ENCODE results near the gene PNKD. TPM values are rescaled to one million over a fixed set of nuclear protein-coding genes. Genes with fewer than 3 reads are reported as not detected.

The PNKD gene
- total and polyA plus RNA-seq, 2 experiments from 2014 or later: 28.2 to 83.3 TPM

DNA sequence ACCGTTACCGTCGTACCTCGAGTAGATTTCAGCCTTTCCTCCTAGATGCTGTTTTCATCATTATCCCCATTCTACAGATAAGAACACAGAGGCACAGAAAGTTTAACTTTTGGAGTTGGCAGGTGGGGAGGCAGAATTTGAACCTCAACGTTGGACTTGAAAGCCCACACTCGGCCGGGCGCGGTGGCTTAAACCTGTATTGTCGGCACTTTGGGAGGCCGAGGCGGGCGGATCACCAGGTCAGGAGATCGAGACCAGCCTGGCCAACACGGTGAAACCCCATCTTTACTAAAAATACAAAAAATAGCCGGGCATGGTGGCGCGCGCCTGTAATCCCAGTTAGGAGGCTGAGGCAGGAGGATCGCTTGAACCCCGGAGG, 97.8 kb downstream of the PNKD start:
- no peak overlapping the region for H3K27ac ChIP-seq (ENCODE audit: low read depth)
- no peak for TF ChIP-seq POLR2AphosphoS5 (IDR thresholded peaks at IDR 0.05; ENCODE audit: low read depth)
- no peak for TF ChIP-seq ZNF331 (CRISPR knock-in tag; IDR thresholded peaks at IDR 0.05; ENCODE audit: low read depth)
- no peak for TF ChIP-seq CREB1 (CRISPR knock-in tag; IDR thresholded peaks at IDR 0.05; ENCODE audit: low read depth)
- TF ChIP-seq EZH2 (IDR thresholded peaks at IDR 0.05; ENCODE audit: low read depth, unreplicated experiment): no peak
- no peak for TF ChIP-seq ZNF114 (CRISPR knock-in tag; IDR thresholded peaks at IDR 0.05)
- TF ChIP-seq, protein P1, sequence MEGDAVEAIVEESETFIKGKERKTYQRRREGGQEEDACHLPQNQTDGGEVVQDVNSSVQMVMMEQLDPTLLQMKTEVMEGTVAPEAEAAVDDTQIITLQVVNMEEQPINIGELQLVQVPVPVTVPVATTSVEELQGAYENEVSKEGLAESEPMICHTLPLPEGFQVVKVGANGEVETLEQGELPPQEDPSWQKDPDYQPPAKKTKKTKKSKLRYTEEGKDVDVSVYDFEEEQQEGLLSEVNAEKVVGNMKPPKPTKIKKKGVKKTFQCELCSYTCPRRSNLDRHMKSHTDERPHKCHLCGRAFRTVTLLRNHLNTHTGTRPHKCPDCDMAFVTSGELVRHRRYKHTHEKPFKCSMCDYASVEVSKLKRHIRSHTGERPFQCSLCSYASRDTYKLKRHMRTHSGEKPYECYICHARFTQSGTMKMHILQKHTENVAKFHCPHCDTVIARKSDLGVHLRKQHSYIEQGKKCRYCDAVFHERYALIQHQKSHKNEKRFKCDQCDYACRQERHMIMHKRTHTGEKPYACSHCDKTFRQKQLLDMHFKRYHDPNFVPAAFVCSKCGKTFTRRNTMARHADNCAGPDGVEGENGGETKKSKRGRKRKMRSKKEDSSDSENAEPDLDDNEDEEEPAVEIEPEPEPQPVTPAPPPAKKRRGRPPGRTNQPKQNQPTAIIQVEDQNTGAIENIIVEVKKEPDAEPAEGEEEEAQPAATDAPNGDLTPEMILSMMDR (conservative IDR thresholded peaks at IDR 0.05; ENCODE audit: low read depth in 2 of 2): no peak
- no peak for TF ChIP-seq ZNF462 (CRISPR knock-in tag; IDR thresholded peaks at IDR 0.05)
- no peak for TF ChIP-seq ETS1 (IDR thresholded peaks at IDR 0.05)
- no peak for TF ChIP-seq JUNB (IDR thresholded peaks at IDR 0.05; ENCODE audit: unreplicated experiment)
- TF ChIP-seq REST (IDR thresholded peaks at IDR 0.05; ENCODE audit: unreplicated experiment): no peak
- no peak for TF ChIP-seq STAT1 (IDR thresholded peaks at IDR 0.05; ENCODE audit: unreplicated experiment)
- no peak for TF ChIP-seq EZH2phosphoT487 (IDR thresholded peaks at IDR 0.05; ENCODE audit: unreplicated experiment)
- peaks cover 8% of the 10 kb centered on the region; the same call in 1 of the 2 replicates for H3F3A ChIP-seq (replicated peaks; ENCODE audit: low read depth)
- peak overlapping the region; percentile 85 for H3K4me3 ChIP-seq
- peaks cover 23% of the 10 kb centered on the region for H3K27me3 Mint-ChIP-seq (ENCODE audit: insufficient read depth, low read depth, poor library complexity)
- peaks cover 4% of the 10 kb centered on the region; the same call in 2 of the 3 replicates for H3K4me1 Mint-ChIP-seq
- H3K36me3 ChIP-seq (ENCODE audit: insufficient read depth): no peaks in the 10 kb centered on the region
- no peak for DNase-seq (ENCODE audit: low spot score)
- H3K36me3 Mint-ChIP-seq (ENCODE audit: low read depth): no peaks in the 10 kb centered on the region
- no peak for ATAC-seq
- peak overlapping the region; percentile 77 for H3K4me3 Mint-ChIP-seq
- no peaks in the 10 kb centered on the region for H4K20me1 ChIP-seq (replicated peaks; ENCODE audit: insufficient read depth)
- no peaks in the 10 kb centered on the region for H3K27me3 ChIP-seq (ENCODE audit: insufficient read depth)
- H2AFZ ChIP-seq: peak overlapping the region; percentile 97
- H3K79me2 ChIP-seq (replicated peaks; ENCODE audit: insufficient read depth): no peaks in the 10 kb centered on the region
- H3K4me1 ChIP-seq (ENCODE audit: insufficient read depth): no peaks in the 10 kb centered on the region
- no peaks in the 10 kb centered on the region for H3K9me2 ChIP-seq (ENCODE audit: insufficient read depth)
- H3K27ac Mint-ChIP-seq: no peak overlapping the region
- H3K9me3 Mint-ChIP-seq: no peaks in the 10 kb centered on the region
- peak overlapping the region; percentile 96 for H3K4me2 ChIP-seq
